GM19395 (cell line): Measurements from ENCODE around the gene SNAPC2.
A peak's percentile ranks its signal among the peaks of the same experiment; 100 is the strongest.
"Not testable (repeated sequence)": the region's sequence is repeated elsewhere in the genome, so short reads cannot be mapped to it uniquely, and the experiment has no call there.

Experiments used
- ATAC-seq: cut with Tn5 transposase; IDR thresholded peaks from one replicate; pipeline ENCODE4 v1.9.1; 2021; ENCODE audit warnings: mild to moderate bottlenecking, moderate library complexity; ENCODE audit not compliant: unreplicated experiment

Gene SNAPC2

GRCh38 chr19:7920519-7921301 is 572 bp downstream of the SNAPC2 start:
- ATAC-seq: peak; percentile 38

- no peak for ATAC-seq
Observed at GRCh38 chr19:7921302-7921966, 1.3 kb downstream of the SNAPC2 start.

GRCh38 chr19:7921967-7922835 is 2.1 kb downstream of the SNAPC2 start:
- ATAC-seq: no peak

GRCh38 chr19:7922836-7923195 is 2.7 kb downstream of the SNAPC2 start:
- ATAC-seq: no peak

- ATAC-seq: no peak
Observed at GRCh38 chr19:7923295-7924191, 3.4 kb downstream of the SNAPC2 start.

- ATAC-seq: no peak
Observed at GRCh38 chr19:7924241-7924640, 4.1 kb downstream of the SNAPC2 start.

- no peak for ATAC-seq
Observed at GRCh38 chr19:7924651-7925170, 4.6 kb downstream of the SNAPC2 start.

- no peak for ATAC-seq
Observed at GRCh38 chr19:7925171-7925851, 5.2 kb downstream of the SNAPC2 start.

- no peak for ATAC-seq
Observed at GRCh38 chr19:7926021-7926726, 6.0 kb downstream of the SNAPC2 start, which contains the start of gene CTXN1. Gene CTXN1, minus strand, starts transcription at chr19:7926135. Its CDS starts 597 bp downstream, at chr19:7925538.

GRCh38 chr19:7926727-7927604 is 6.8 kb downstream of the SNAPC2 start:
- ATAC-seq: no peak

GRCh38 chr19:7927605-7928333 is 7.6 kb downstream of the SNAPC2 start:
- ATAC-seq: no peak

- ATAC-seq: no peak
Observed at GRCh38 chr19:7928334-7928706, 8.2 kb downstream of the SNAPC2 start.

GRCh38 chr19:7928741-7929701 is 8.9 kb downstream of the SNAPC2 start:
- ATAC-seq: no peak

GRCh38 chr19:7930030-7930429 is 9.9 kb downstream of the SNAPC2 start:
- not testable (repeated sequence) for ATAC-seq

- ATAC-seq: no peak
Observed at GRCh38 chr19:7930765-7931164, 10.6 kb downstream of the SNAPC2 start.
